Measurements from ENCODE around the gene CD300LG.
"Not testable (repeated sequence)": the region's sequence is repeated elsewhere in the genome, so short reads cannot be mapped to it uniquely, and the experiment has no call there.

Gene CD300LG

GRCh38 chr17:43880420-43880991, 33.5 kb downstream of the CD300LG start:
- no peak for DNase-seq

- no peak for DNase-seq
These were observed 34.2 kb downstream of the CD300LG start for GRCh38 chr17:43881181-43881580.

GRCh38 chr17:43881758-43882505, 35.0 kb downstream of the CD300LG start:
- DNase-seq, result no peak

GRCh38 chr17:43882761-43883415, 35.9 kb downstream of the CD300LG start:
- DNase-seq, result no peak

GRCh38 chr17:43888548-43888947, 41.6 kb downstream of the CD300LG start:
- DNase-seq, result no peak

- DNase-seq, result no peak
These were observed 43.3 kb downstream of the CD300LG start for GRCh38 chr17:43890240-43890639.

- DNase-seq, result no peak
These were observed 45.1 kb downstream of the CD300LG start for GRCh38 chr17:43891851-43892646.

GRCh38 chr17:43892647-43892952, 45.6 kb downstream of the CD300LG start:
- no peak for DNase-seq

- DNase-seq, result not testable (repeated sequence)
These were observed 47.5 kb downstream of the CD300LG start for GRCh38 chr17:43894494-43894893.

- DNase-seq, result no peak
These were observed 50.9 kb downstream of the CD300LG start for GRCh38 chr17:43897831-43898230.

- DNase-seq, result no peak
These were observed 51.5 kb downstream of the CD300LG start for GRCh38 chr17:43898446-43898845.

GRCh38 chr17:43900183-43900857, 53.3 kb downstream of the CD300LG start:
- peak; percentile 76 for DNase-seq

GRCh38 chr17:43900858-43901754, 54.1 kb downstream of the CD300LG start:
- DNase-seq, result no peak

GRCh38 chr17:43901861-43902589, 55.0 kb downstream of the CD300LG start:
- no peak for DNase-seq

- DNase-seq, result no peak
These were observed 58.5 kb downstream of the CD300LG start for GRCh38 chr17:43905400-43905984.

GRCh38 chr17:43905985-43906852, 59.2 kb downstream of the CD300LG start:
- DNase-seq, result peak; percentile 34

- DNase-seq, result no peak
These were observed 60.0 kb downstream of the CD300LG start for GRCh38 chr17:43906951-43907424.

- DNase-seq, result peak; percentile 54
These were observed 60.5 kb downstream of the CD300LG start, which contains the start of gene MPP2 for GRCh38 chr17:43907425-43907981. TSS of gene MPP2 (minus strand) at chr17:43907536. CDS start at chr17:43904460, 3,076 bp downstream.

Data from NCI-H510A treated with DMSO at 0.1 percent for 48 hours (cell line).